K562 (cell line): Measurements from ENCODE around the gene BSPRY. TPM values are rescaled to one million over a fixed set of nuclear protein-coding genes. Genes with fewer than 3 reads are reported as not detected.

Experiments used
- ATAC-seq: fragments of 200-7000 bp; cut with Tn5 transposase; 3 replicates; pipeline ENCODE4 v1.9.1; 2020; ENCODE audit warnings: moderate library complexity
- BruUV-seq: library from RNA; stranded (reverse); fragments of 400-500 nt; replicated peaks from 2 replicates; lab custom pipeline; 2021; lab: Mats Ljungman, UMichigan
- CTCF ChIA-PET: fragments of 300-600 bp; formaldehyde crosslinking; extraction: SDS; loops from one replicate; lab custom pipeline; 2021; ENCODE audit warnings: low intra/inter-chr PET ratio; lab: Yijun Ruan, JAX
- POLR2A ChIA-PET: fragments of 300-600, 350-650 bp; sonication (Branson Sonifier 250); formaldehyde crosslinking; extraction: SDS; loops from one replicate; lab custom pipeline; 2021; ENCODE audit warnings: antibody characterized with exemption, inconsistent platforms; lab: Yijun Ruan, JAX
- DNase-seq, 4 experiments: peaks; one replicate each; pipeline versions ENCODE4 v3.0.0 to v3.0.0-alpha.2; 2011 to 2018; ENCODE audit warnings: low spot score in 3 of 4, mixed read lengths in 3 of 4; ENCODE audit errors: extremely low read depth in 1 of 4
- FAIRE-seq: peaks from 2 replicates; lab custom pipeline; 2011; peaks lifted over from hg19 to GRCh38; lab: Jason Lieb, UNC
- H2AFZ ChIP-seq: 2 replicates; pipeline ENCODE4 v1.6.0; 2011; ENCODE audit warnings: low read depth, low read length, control low read depth, inconsistent platforms
- H3K27ac ChIP-seq: fragments of 200-600 bp; 3 replicates; pipeline ENCODE4 v1.8.0; 2011; ENCODE audit warnings: low read depth, mild to moderate bottlenecking, control low read depth, inconsistent platforms, low read length, moderate library complexity, mixed read lengths; ENCODE audit errors: extremely low read depth
- H3K27me3 ChIP-seq, 2 experiments: fragments of 300-600 bp in 1 of 2; 2 replicates in 1 of 2; 3 replicates in 1 of 2; pipeline versions ENCODE4 v1.6.0 to v1.8.0; 2011; ENCODE audit warnings: inconsistent platforms in 2 of 2, low read length in 2 of 2, mild to moderate bottlenecking in 1 of 2, mixed read lengths in 1 of 2, moderate library complexity in 1 of 2; ENCODE audit not compliant: control insufficient read depth in 2 of 2, insufficient read depth in 2 of 2
- H3K36me3 ChIP-seq: fragments of 300-600 bp; 3 replicates; pipeline ENCODE4 v1.8.0; 2011; ENCODE audit warnings: mild to moderate bottlenecking, low read length, inconsistent platforms; ENCODE audit not compliant: control insufficient read depth, insufficient read depth
- H3K4me1 ChIP-seq, 2 experiments: fragments of 200-600 bp in 1 of 2; replicated peaks in 1 of 2; 2 replicates in 1 of 2; 3 replicates in 1 of 2; pipeline versions ENCODE4 v1.5.1 to v1.8.0; 2011; ENCODE audit warnings: inconsistent platforms in 2 of 2, low read length in 2 of 2, mild to moderate bottlenecking in 1 of 2, mixed read lengths in 1 of 2, moderate library complexity in 1 of 2; ENCODE audit not compliant: control insufficient read depth in 2 of 2, insufficient read depth in 2 of 2
- H3K4me2 ChIP-seq: 2 replicates; pipeline ENCODE4 v1.6.1; 2011; ENCODE audit warnings: low read length, control low read depth, inconsistent platforms, mixed read lengths; ENCODE audit not compliant: insufficient read depth
- H3K4me3 ChIP-seq: fragments of 200-600 bp; sonication (generic), shearing (Covaris generic); 2 replicates; pipeline ENCODE4 v1.5.1; 2016; ENCODE audit warnings: control low read depth, inconsistent platforms
- H3K79me2 ChIP-seq: fragments of 200-600 bp; 3 replicates; pipeline ENCODE4 v1.8.0; 2011; ENCODE audit warnings: low read length, inconsistent platforms; ENCODE audit not compliant: control insufficient read depth, insufficient read depth
- H3K9ac ChIP-seq, 2 experiments: 2 replicates each; pipeline versions ENCODE4 v1.6.0 to v1.6.1; 2011; ENCODE audit warnings: low read depth in 2 of 2, low read length in 2 of 2, control low read depth in 1 of 2, inconsistent platforms in 1 of 2, mild to moderate bottlenecking in 1 of 2, mixed read lengths in 1 of 2; ENCODE audit not compliant: insufficient read depth in 1 of 2
- H3K9me1 ChIP-seq: one replicate; pipeline ENCODE4 v1.6.0; 2011; ENCODE audit warnings: inconsistent platforms, mild to moderate bottlenecking, low read length, moderate library complexity; ENCODE audit not compliant: control insufficient read depth, insufficient read depth
- H3K9me3 ChIP-seq: replicated peaks from 2 replicates; pipeline ENCODE4 v1.5.1; 2011; ENCODE audit warnings: low read depth, low read length, inconsistent platforms; ENCODE audit not compliant: control insufficient read depth, insufficient read depth
- H4K20me1 ChIP-seq: replicated peaks from 2 replicates; pipeline ENCODE4 v1.6.1; 2011; ENCODE audit warnings: low read length, inconsistent platforms, mixed read lengths; ENCODE audit not compliant: control insufficient read depth, insufficient read depth
- BMI1 ChIP-seq: fragments of 150-350 bp; IDR thresholded peaks from 2 replicates; pipeline ENCODE4 v1.6.1; 2014; ENCODE audit warnings: low read length
- GTF2A2 ChIP-seq: IDR thresholded peaks from 2 replicates; pipeline ENCODE4 v1.6.1; 2016; ENCODE audit warnings: mild to moderate bottlenecking, missing genetic modification characterization, missing compliant biosample characterization
- IFI16 ChIP-seq: fragments of 250-450 bp; sonication (Bioruptor Pico); IDR thresholded peaks from 2 replicates; pipeline ENCODE4 v2.1.2; 2022; ENCODE audit warnings: mild to moderate bottlenecking, inconsistent platforms
- KAT2B ChIP-seq: IDR thresholded peaks from one replicate; pipeline ENCODE4 v1.6.1; 2012; ENCODE audit warnings: low read depth, mild to moderate bottlenecking, control low read depth, inconsistent platforms, low read length, moderate library complexity
- MAFF ChIP-seq: IDR thresholded peaks from 2 replicates; pipeline ENCODE4 v1.6.1; 2012; ENCODE audit warnings: low read length, improper control_type of control experiment
- MXI1 ChIP-seq: IDR thresholded peaks from 2 replicates; pipeline ENCODE4 v1.6.1; 2011; ENCODE audit warnings: low read depth, mild to moderate bottlenecking, improper control_type of control experiment, low read length
- MYNN ChIP-seq, 2 experiments: sonication (generic); formaldehyde crosslinking in 1 of 2; IDR thresholded peaks; 2 replicates each; pipeline versions ENCODE4 v1.5.0 to v1.6.1; 2016 to 2020; ENCODE audit warnings: antibody characterized with exemption in 1 of 2, missing genetic modification reagents in 1 of 2
- NR2C2 ChIP-seq, 2 experiments: fragments of 200-800 bp in 1 of 2; sonication (Bioruptor generic) in 1 of 2; sonication (generic) in 1 of 2; formaldehyde crosslinking in 1 of 2; IDR thresholded peaks; 2 replicates each; pipeline versions ENCODE4 v1.6.1 to v1.8.0; 2016 to 2022; ENCODE audit warnings: mild to moderate bottlenecking in 1 of 2, missing compliant biosample characterization in 1 of 2, missing genetic modification characterization in 1 of 2, missing genetic modification reagents in 1 of 2
- NUFIP1 ChIP-seq: fragments of 450-650 bp; IDR thresholded peaks from 2 replicates; pipeline ENCODE4 v1.6.1; 2018; ENCODE audit not compliant: partially characterized antibody
- PHF8 ChIP-seq: fragments of 200-600 bp; sonication (generic); IDR thresholded peaks from 2 replicates; pipeline ENCODE4 v1.6.1; 2012; ENCODE audit warnings: mixed run types, mild to moderate bottlenecking, inconsistent platforms, low read length, moderate library complexity, borderline replicate concordance
- POLR2G ChIP-seq: fragments of 200-400 bp; formaldehyde crosslinking; IDR thresholded peaks from 2 replicates; pipeline ENCODE4 v1.6.1; 2017; ENCODE audit warnings: low read depth, mild to moderate bottlenecking, antibody characterized with exemption, low read length, moderate library complexity
- PRPF4 ChIP-seq: fragments of 200-400 bp; formaldehyde crosslinking; IDR thresholded peaks from one replicate; pipeline ENCODE4 v1.6.1; 2017; ENCODE audit warnings: low read length, low read depth, mild to moderate bottlenecking; ENCODE audit not compliant: insufficient read depth, poor library complexity, severe bottlenecking
- PYGO2 ChIP-seq: fragments of 450-650 bp; IDR thresholded peaks from 2 replicates; pipeline ENCODE4 v1.6.1; 2016; ENCODE audit warnings: mild to moderate bottlenecking, missing genetic modification characterization, moderate library complexity, missing compliant biosample characterization
- RFX7 ChIP-seq: fragments of 250-450 bp; sonication (Bioruptor Pico); IDR thresholded peaks from 2 replicates; pipeline ENCODE4 v1.5.1; 2021; ENCODE audit warnings: mild to moderate bottlenecking
- SETDB1 ChIP-seq: IDR thresholded peaks from one replicate; pipeline ENCODE4 v1.6.1; 2012; ENCODE audit warnings: low read length, control low read depth, inconsistent platforms
- SMARCA4 ChIP-seq: fragments of 450-650 bp; IDR thresholded peaks from 2 replicates; pipeline ENCODE4 v1.6.1; 2016
- SRSF3 ChIP-seq: fragments of 200-400 bp; formaldehyde crosslinking; IDR thresholded peaks from 2 replicates; pipeline ENCODE4 v1.6.1; 2016; ENCODE audit warnings: mild to moderate bottlenecking, low read length, moderate library complexity; ENCODE audit not compliant: insufficient read depth
- ZNF212 ChIP-seq: fragments of 450-650 bp; formaldehyde crosslinking; IDR thresholded peaks from 2 replicates; pipeline ENCODE4 v1.4.0; 2020; ENCODE audit warnings: mild to moderate bottlenecking
- WGBS: fragments of 100-300 bp; shearing (Covaris generic); methylation state at CpG from one replicate; pipeline ENCODE4 v1.1.6; 2016; ENCODE audit warnings: low coverage, mixed read lengths; ENCODE audit not compliant: insufficient coverage; ENCODE audit errors: missing lambda C conversion rate; 5-methylcytosine and 5-hydroxymethylcytosine counted together
- in situ Hi-C: fragments of 300-500 bp; cut with MboI; formaldehyde crosslinking; loops from 4 replicates; pipeline ENCODE4 v1.15.0; 2018; ENCODE audit warnings: inconsistent platforms, mixed read lengths
- intact Hi-C: fragments of 100-400 bp; cut with micrococcal nuclease; formaldehyde crosslinking; loops from 2 replicates; pipeline ENCODE4 v1.14.2; 2022
- polyA plus RNA-seq, 8 experiments: library from polyadenylated mRNA; depleted of rRNA in 4 of 8; stranded (reverse) in 5 of 8; unstranded in 3 of 8; fragments of >200 nt; fragmentation: Nextera tagmentation in 2 of 8; fragmentation: Illumina TruSeq in 1 of 8; extraction: Ambion mirVana in 2 of 8; extraction: Trizol in 1 of 8; gene quantifications; 2 replicates each; pipeline versions ENCODE4 v1.2.1 to v1.2.3, GENCODE V29; 2011 to 2014; ENCODE audit warnings: inconsistent platforms in 1 of 8, missing spikeins in 1 of 8
- total RNA-seq, 7 experiments: library from RNA; depleted of rRNA in 6 of 7; stranded (reverse); fragments of >200 nt in 6 of 7; fragmentation: Illumina TruSeq in 2 of 7; extraction: Trizol in 2 of 7; gene quantifications; 2 replicates each; pipeline versions ENCODE4 v1.2.1 to v1.2.3, GENCODE V29; 2011 to 2021; ENCODE audit warnings: low replicate concordance in 1 of 7
- TF ChIP-seq, protein P1 (sequence below): sonication (generic); formaldehyde crosslinking; IDR thresholded peaks from 2 replicates; pipeline ENCODE4 v1.5.0; 2020; ENCODE audit warnings: missing genetic modification reagents

The BSPRY gene
- total and polyA plus RNA-seq, 9 of the 15 experiments (the other 6 are each of a cell fraction or from before 2014, with no cell fraction given), result 0.07 to 0.67 (median 0.18) TPM

GRCh38 chr9:113345190-113345589 lies 4.2 kb upstream of the BSPRY start:
- intact Hi-C loops, result no loop called here
- H2AFZ ChIP-seq, result no peak overlapping the region; the same call in 1 of the 2 replicates
- BruUV-seq, result no TSS peak
- POLR2A ChIA-PET, result interaction anchor here (0.5 kb wide), 1 partner anchor 22 kb away, joined by 3 read pairs; no protein-coding TSS in a partner anchor
- 64% methylated on average over 2 of the region's 2 CpGs for WGBS
- H3K4me1 ChIP-seq, result peaks cover 14 to 15% of the 10 kb centered on the region in 2 experiments; a peak in 4 of 5 replicates
- H3K4me3 ChIP-seq, result no peak overlapping the region
- H3K27me3 ChIP-seq, result no peaks in the 10 kb centered on the region
- H3K79me2 ChIP-seq, result no peaks in the 10 kb centered on the region
- CTCF ChIA-PET, result interaction anchor here (0.6 kb wide), 1 partner anchor 19 kb away, joined by 3 read pairs; no protein-coding TSS in a partner anchor
- no peak for DNase-seq
- H3K4me2 ChIP-seq, result no peak overlapping the region
- no peak overlapping the region for H3K27ac ChIP-seq
- H4K20me1 ChIP-seq, result no peaks in the 10 kb centered on the region
- H3K9me1 ChIP-seq, result no peaks in the 10 kb centered on the region
- no peaks in the 10 kb centered on the region for H3K36me3 ChIP-seq
- ATAC-seq, result no peak
- FAIRE-seq, result no peak
- no peaks in the 10 kb centered on the region for H3K9me3 ChIP-seq
- no peak overlapping the region for H3K9ac ChIP-seq
- in situ Hi-C loops, result no loop called here
- TF ChIP-seq MYNN (IDR thresholded peaks at IDR 0.05), result no peak
- TF ChIP-seq MYNN (CRISPR knock-in tag; IDR thresholded peaks at IDR 0.05), result no peak
- TF ChIP-seq NR2C2 (CRISPR knock-in tag; IDR thresholded peaks at IDR 0.05), result no peak
- TF ChIP-seq NR2C2 (tag; IDR thresholded peaks at IDR 0.05), result no peak
- no peak for TF ChIP-seq GTF2A2 (tag)
- no peak for TF ChIP-seq SETDB1
- TF ChIP-seq NUFIP1, result no peak
- no peak for TF ChIP-seq PYGO2 (tag)
- TF ChIP-seq IFI16 (CRISPR knock-in tag), result no peak
- TF ChIP-seq, protein P1, sequence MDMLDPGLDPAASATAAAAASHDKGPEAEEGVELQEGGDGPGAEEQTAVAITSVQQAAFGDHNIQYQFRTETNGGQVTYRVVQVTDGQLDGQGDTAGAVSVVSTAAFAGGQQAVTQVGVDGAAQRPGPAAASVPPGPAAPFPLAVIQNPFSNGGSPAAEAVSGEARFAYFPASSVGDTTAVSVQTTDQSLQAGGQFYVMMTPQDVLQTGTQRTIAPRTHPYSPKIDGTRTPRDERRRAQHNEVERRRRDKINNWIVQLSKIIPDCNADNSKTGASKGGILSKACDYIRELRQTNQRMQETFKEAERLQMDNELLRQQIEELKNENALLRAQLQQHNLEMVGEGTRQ (CRISPR knock-in tag), result no peak
- no peak for TF ChIP-seq SRSF3
- no peak for TF ChIP-seq PRPF4
- no peak for TF ChIP-seq BMI1
- no peak for TF ChIP-seq KAT2B
- no peak for TF ChIP-seq POLR2G
- no peak for TF ChIP-seq MAFF
- no peak for TF ChIP-seq RFX7 (CRISPR knock-in tag)
- TF ChIP-seq PHF8, result no peak
- TF ChIP-seq SMARCA4, result no peak
- TF ChIP-seq MXI1, result no peak
- no peak for TF ChIP-seq ZNF212
